GM13977 (cell line): ENCODE measurements around the gene HDLBP.

Source experiments
- DNase-seq: peaks from one replicate; pipeline ENCODE4 v3.0.0; 2012; ENCODE audit warnings: low spot score
- in situ Hi-C: fragments of 300-500 bp; cut with MboI; formaldehyde crosslinking; loops from one replicate; pipeline ENCODE4 v1.12.0; 2022; ENCODE audit warnings: low sequenced_read_pairs, low pct_unique_long_range_greater_than_20kb, mixed read lengths, inconsistent platforms; ENCODE audit not compliant: unreplicated experiment
- TF ChIP-seq, protein P1 (sequence below): IDR thresholded peaks from 2 replicates; pipeline ENCODE4 v1.5.1; 2012; ENCODE audit warnings: mild to moderate bottlenecking, control low read depth; ENCODE audit not compliant: insufficient read depth; ENCODE audit errors: extremely low read depth, missing control alignments

The HDLBP gene

DNA sequence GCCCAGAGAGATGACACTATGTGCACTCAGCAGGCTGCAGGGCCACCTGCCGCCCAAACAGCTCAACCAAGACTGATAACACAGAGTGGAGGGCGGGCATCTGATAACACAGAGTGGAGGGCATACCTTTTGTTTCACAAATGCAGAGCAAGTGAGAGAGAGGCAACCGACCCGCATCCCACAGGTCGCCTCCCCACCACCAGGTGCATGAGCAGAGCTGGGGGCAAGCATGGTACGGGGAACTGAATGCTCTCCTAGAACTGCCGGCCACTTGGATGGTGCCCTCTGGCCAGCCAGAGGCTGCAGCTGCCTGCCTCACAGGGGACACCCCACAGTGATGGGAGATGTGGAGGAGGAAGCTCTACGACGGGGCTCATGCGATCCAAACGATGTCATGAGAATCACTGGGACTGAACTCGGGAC lies 77.5 kb downstream of the HDLBP start:
- in situ Hi-C loops, result no loop called here
- TF ChIP-seq, protein P1, sequence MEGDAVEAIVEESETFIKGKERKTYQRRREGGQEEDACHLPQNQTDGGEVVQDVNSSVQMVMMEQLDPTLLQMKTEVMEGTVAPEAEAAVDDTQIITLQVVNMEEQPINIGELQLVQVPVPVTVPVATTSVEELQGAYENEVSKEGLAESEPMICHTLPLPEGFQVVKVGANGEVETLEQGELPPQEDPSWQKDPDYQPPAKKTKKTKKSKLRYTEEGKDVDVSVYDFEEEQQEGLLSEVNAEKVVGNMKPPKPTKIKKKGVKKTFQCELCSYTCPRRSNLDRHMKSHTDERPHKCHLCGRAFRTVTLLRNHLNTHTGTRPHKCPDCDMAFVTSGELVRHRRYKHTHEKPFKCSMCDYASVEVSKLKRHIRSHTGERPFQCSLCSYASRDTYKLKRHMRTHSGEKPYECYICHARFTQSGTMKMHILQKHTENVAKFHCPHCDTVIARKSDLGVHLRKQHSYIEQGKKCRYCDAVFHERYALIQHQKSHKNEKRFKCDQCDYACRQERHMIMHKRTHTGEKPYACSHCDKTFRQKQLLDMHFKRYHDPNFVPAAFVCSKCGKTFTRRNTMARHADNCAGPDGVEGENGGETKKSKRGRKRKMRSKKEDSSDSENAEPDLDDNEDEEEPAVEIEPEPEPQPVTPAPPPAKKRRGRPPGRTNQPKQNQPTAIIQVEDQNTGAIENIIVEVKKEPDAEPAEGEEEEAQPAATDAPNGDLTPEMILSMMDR, result no peak
- no peak for DNase-seq

DNA sequence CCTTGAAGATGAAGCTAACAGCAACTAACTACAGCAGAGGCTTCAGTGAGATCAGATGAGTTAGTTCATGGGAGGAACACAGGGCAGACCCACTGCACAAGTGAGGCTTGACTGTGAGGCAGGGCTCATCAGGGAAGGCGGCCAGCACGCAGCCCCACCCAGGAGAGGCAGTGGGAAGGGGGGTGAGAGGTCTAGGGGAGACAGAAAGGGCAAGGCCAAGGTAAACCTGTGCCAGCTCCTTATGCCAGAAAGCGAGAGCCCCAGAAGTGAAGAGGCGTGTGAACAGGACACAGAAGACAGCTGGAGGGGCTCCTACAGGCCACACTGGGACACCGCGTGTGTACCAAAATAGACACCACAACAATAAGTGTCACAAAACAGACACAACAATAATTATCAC lies 78.4 kb downstream of the HDLBP start:
- in situ Hi-C loops, result no loop called here
- TF ChIP-seq, protein P1, result no peak
- DNase-seq, result no peak

DNA sequence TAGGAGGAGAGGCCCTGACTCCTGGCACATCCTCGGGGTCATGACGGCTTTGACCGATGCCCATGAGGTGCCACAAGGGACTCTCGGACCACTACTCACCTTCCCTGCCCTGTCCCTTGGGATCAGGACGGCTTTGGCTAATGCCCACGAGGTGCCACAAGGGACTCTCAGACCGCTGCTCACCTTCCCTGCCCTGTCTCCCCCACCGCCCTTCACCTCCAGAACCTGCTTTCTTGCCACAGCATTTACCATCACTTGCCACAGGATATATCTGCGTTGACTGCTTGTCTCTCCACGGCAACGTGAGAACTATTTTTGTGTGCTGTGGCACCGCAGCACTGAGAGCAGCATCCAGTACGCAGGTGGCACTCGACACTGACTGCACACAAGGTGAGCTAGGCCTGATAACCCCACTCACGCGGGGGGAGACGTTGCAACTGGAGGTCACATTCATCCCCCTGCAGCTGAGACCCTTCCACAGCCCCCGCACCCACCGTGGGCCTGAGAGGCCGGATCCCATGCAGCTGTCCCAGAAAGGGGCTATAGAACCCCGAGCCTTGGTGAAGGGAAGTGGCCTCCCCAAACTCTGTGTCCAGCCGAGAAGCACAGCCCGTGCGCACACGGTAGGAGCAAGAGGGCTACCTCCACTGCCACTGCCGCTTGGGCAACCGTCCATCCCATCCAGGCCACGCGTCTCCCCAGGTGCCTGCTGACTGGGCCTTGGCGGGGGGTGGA lies 79.4 kb downstream of the HDLBP start:
- TF ChIP-seq, protein P1, result no peak
- DNase-seq, result no peak
- in situ Hi-C loops, result no loop called here

DNA sequence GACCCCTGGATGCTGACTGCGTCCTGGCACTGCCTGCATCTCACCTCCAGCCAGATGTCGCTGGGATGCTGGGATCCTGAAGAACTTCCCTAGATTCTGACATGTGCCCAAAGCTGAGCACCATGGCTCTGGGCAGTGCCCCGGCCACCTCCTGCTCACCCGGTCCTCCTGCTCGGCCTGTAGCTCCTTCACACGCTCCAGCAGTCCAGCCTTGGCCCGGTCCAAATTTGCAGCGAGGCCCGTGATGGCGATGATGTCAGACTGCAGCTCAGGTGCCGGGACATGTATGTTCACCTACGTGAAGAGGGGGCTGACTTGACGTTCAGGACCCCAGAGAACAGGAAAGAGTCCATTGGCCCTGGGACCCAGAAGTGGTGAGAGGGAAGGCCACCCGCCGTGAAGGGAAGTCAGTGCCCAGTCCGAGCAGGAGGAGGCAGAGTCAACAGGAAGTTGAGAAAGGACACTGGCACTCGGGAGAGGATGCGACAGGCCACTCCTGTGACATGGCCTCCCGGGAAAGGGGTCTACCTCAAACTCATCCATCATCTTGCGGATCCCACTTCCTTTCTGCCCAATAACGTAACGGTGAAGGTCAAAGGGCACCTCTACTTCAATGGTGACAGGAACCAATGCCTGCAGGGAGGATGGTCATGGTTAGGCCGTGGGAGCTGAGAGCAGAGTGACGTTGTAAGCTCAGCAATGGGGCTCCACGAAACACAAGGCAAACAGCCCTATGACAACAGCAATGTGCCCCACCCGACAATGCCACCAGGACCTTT lies 80.3 kb downstream of the HDLBP start:
- in situ Hi-C loops, result no loop called here
- no peak for DNase-seq
- TF ChIP-seq, protein P1, result no peak

DNA sequence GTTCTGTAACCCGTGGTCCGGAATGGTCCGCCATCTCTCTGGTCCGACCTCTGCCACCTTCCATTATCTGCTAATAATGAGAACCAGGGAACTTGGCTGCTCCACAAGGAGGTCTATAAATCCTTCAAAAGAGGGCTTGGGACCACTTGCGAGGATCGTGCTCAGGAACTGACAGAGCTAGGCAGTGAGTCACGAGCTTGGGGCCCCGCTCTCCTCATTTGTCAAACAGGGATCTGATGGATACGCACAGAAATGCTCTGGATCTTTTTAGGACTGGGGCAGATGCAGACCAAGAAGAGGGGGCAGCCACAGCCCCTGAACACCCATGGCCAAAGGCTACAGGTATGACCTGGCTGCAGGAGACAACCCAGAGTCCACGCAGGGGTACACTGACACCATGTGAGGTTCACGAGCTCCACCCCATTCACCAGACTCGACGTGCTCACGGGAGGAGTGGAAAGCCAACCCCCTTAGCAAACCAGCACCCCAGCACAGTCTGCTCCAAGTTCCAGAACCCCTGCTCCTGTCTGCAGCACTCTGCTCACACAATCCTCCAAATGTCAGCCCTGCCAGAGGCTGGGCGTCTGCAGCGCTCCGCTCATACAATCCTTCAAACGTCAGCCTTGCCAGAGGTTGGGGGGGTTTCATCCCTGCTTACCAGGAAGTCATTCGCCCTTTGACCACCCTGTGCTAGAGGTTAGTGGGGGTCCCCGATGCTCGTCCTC lies 81.2 kb downstream of the HDLBP start:
- TF ChIP-seq, protein P1, result no peak
- DNase-seq, result no peak
- in situ Hi-C loops, result no loop called here

DNA sequence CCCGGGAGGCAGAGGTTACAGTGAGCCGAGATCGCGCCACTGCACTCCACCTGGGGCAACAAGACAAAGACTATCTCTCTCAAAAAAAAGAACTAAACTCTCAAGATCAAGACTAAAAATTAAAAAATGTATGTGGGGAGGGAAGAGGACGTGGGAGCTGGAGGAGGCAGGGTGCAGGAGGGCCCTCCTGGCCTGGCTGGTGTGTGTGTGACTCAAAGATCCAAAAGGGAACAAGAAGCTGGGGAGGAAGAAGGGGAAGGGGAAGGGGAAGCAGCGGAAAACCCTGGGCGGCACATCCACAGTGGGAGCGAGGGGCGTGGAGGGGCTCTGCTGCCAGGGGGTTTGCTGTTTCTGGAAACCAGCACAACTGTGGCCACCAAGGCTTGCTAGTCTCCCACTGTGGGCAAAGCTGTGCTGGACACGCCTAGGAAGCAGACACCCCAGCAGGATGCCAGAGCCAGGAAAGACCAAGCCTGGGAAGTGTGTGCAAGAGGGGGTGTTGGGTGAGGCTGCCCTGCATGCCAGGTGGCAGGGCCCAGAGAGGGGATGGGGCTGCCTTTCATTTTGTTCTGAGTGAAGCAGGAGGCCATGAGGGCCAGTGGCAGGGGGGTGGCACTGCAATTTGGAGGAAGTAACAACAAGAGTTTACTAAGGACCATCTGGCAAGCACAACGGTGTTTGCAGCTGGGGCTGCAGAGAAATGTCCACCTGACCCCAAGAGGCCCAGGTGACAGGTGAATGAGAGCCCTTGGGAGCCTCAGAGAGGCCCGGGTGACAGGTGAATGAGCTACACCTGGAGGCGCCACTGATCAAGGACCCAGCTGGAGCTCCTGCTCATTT lies 82.5 kb downstream of the HDLBP start:
- TF ChIP-seq, protein P1, result no peak
- in situ Hi-C loops, result no loop called here
- DNase-seq, result no peak
